Measurements from ENCODE around the gene ZNF511. TPM values are rescaled to one million over a fixed set of nuclear protein-coding genes. Genes with fewer than 3 reads are reported as not detected.

ZNF511 gene
- total RNA-seq, 1 experiment from 2014 or later: 42.7 TPM

- H3K4me1 Mint-ChIP-seq (ENCODE audit: insufficient read depth, unreplicated experiment): peaks cover 6% of the 10 kb centered on the region
- no peak for TF ChIP-seq CTCF (IDR thresholded peaks at IDR 0.05; ENCODE audit: unreplicated experiment)
- ChIA-PET CTCF (interaction anchor here (0.7 to 1.9 kb wide), 3 partner anchors 19 to 702 kb away, joined by 3 to 11 read pairs (median 3); no protein-coding TSS in a partner anchor), POLR2A (no interaction called here)
- no peaks in the 10 kb centered on the region for H3K9me3 Mint-ChIP-seq (ENCODE audit: unreplicated experiment)
- H3K4me3 Mint-ChIP-seq (ENCODE audit: unreplicated experiment): no peak overlapping the region
- no peak overlapping the region for H3K27ac Mint-ChIP-seq (ENCODE audit: low read depth, unreplicated experiment)
- no peaks in the 10 kb centered on the region for H3K36me3 Mint-ChIP-seq (ENCODE audit: insufficient read depth, unreplicated experiment)
- DNase-seq (ENCODE audit: unreplicated experiment): no peak
- no peaks in the 10 kb centered on the region for H3K27me3 Mint-ChIP-seq (ENCODE audit: insufficient read depth, unreplicated experiment)
- BruUV-seq (replicated peaks): no TSS peak
- intact Hi-C loops (cut with micrococcal nuclease): no loop called here
Observed at GRCh38 chr10:133353202-133353959, 44.7 kb downstream of the ZNF511 start.

- BruUV-seq (replicated peaks): no TSS peak
- no peaks in the 10 kb centered on the region for H3K36me3 Mint-ChIP-seq (ENCODE audit: insufficient read depth, unreplicated experiment)
- H3K9me3 Mint-ChIP-seq (ENCODE audit: unreplicated experiment): no peaks in the 10 kb centered on the region
- ChIA-PET CTCF (no interaction called here), POLR2A (interaction anchor here (0.6 kb wide), 1 partner anchor 33 kb away, joined by 6 read pairs; no protein-coding TSS in a partner anchor)
- intact Hi-C loops (cut with micrococcal nuclease): no loop called here
- H3K27me3 Mint-ChIP-seq (ENCODE audit: insufficient read depth, unreplicated experiment): no peaks in the 10 kb centered on the region
- H3K4me3 Mint-ChIP-seq (ENCODE audit: unreplicated experiment): no peak overlapping the region
- DNase-seq (ENCODE audit: unreplicated experiment): no peak
- H3K4me1 Mint-ChIP-seq (ENCODE audit: insufficient read depth, unreplicated experiment): peaks cover 3% of the 10 kb centered on the region
- H3K27ac Mint-ChIP-seq (ENCODE audit: low read depth, unreplicated experiment): no peak overlapping the region
- no peak for TF ChIP-seq CTCF (IDR thresholded peaks at IDR 0.05; ENCODE audit: unreplicated experiment)
Observed at GRCh38 chr10:133353988-133354605, 45.4 kb downstream of the ZNF511 start.

- H3K4me1 Mint-ChIP-seq (ENCODE audit: insufficient read depth, unreplicated experiment): no peaks in the 10 kb centered on the region
- no peak overlapping the region for H3K4me3 Mint-ChIP-seq (ENCODE audit: unreplicated experiment)
- POLR2A ChIA-PET: no interaction called here
- H3K9me3 Mint-ChIP-seq (ENCODE audit: unreplicated experiment): no peaks in the 10 kb centered on the region
- H3K27ac Mint-ChIP-seq (ENCODE audit: low read depth, unreplicated experiment): no peak overlapping the region
- CTCF ChIA-PET: no interaction called here
- no TSS peak for BruUV-seq (replicated peaks)
- intact Hi-C loops (cut with micrococcal nuclease): no loop called here
- TF ChIP-seq CTCF (IDR thresholded peaks at IDR 0.05; ENCODE audit: unreplicated experiment): no peak
- no peak for DNase-seq (ENCODE audit: unreplicated experiment)
- H3K27me3 Mint-ChIP-seq (ENCODE audit: insufficient read depth, unreplicated experiment): no peaks in the 10 kb centered on the region
- H3K36me3 Mint-ChIP-seq (ENCODE audit: insufficient read depth, unreplicated experiment): no peaks in the 10 kb centered on the region
Observed at GRCh38 chr10:133354672-133355240, 46.0 kb downstream of the ZNF511 start.

GRCh38 chr10:133355266-133355665, 46.6 kb downstream of the ZNF511 start:
- DNase-seq (ENCODE audit: unreplicated experiment): no peak
- no peaks in the 10 kb centered on the region for H3K9me3 Mint-ChIP-seq (ENCODE audit: unreplicated experiment)
- no peaks in the 10 kb centered on the region for H3K27me3 Mint-ChIP-seq (ENCODE audit: insufficient read depth, unreplicated experiment)
- H3K4me1 Mint-ChIP-seq (ENCODE audit: insufficient read depth, unreplicated experiment): no peaks in the 10 kb centered on the region
- no peak overlapping the region for H3K27ac Mint-ChIP-seq (ENCODE audit: low read depth, unreplicated experiment)
- no peak overlapping the region for H3K4me3 Mint-ChIP-seq (ENCODE audit: unreplicated experiment)
- no peaks in the 10 kb centered on the region for H3K36me3 Mint-ChIP-seq (ENCODE audit: insufficient read depth, unreplicated experiment)
- ChIA-PET POLR2A (no interaction called here), CTCF (no interaction called here)
- no peak for TF ChIP-seq CTCF (IDR thresholded peaks at IDR 0.05; ENCODE audit: unreplicated experiment)
- no TSS peak for BruUV-seq (replicated peaks)
- intact Hi-C loops (cut with micrococcal nuclease): no loop called here

Data from MCF 10A (cell line).